Measurements from ENCODE around the gene CASQ2. TPM values are rescaled to one million over a fixed set of nuclear protein-coding genes. Genes with fewer than 3 reads are reported as not detected.

Gene CASQ2
- total and polyA plus RNA-seq, 2 donors (not counting 3 experiments of a cell fraction or from before 2014, with no cell fraction given): not detected

- FAIRE-seq: no peak
- no peaks in the 10 kb centered on the region for H3K79me2 ChIP-seq (ENCODE audit: control insufficient read depth, insufficient read depth, low read length)
- peak; percentile 30 for DNase-seq (ENCODE audit: low read depth, low spot score)
- no peak overlapping the region for H3K4me3 ChIP-seq (replicated peaks in 1 of 3; ENCODE audit: insufficient read depth in 1 of 3, low read depth in 1 of 3, low read length in 3 of 3)
- H3K27me3 ChIP-seq (ENCODE audit: control insufficient read depth in 2 of 2, insufficient read depth in 2 of 2, low read length in 2 of 2): peaks cover 2 to 16% of the 10 kb centered on the region in 2 experiments
- H3K9ac ChIP-seq (replicated peaks; ENCODE audit: extremely low read depth, insufficient read depth, low read length): no peak overlapping the region
- no peak overlapping the region for H2AFZ ChIP-seq (ENCODE audit: low read depth, low read length)
- H3K9me1 ChIP-seq (replicated peaks; ENCODE audit: control insufficient read depth, extremely low read depth, insufficient read depth, low read length): no peaks in the 10 kb centered on the region
- no TSS peak for BruUV-seq (replicated peaks)
- TF ChIP-seq MAX (IDR thresholded peaks at IDR 0.05; ENCODE audit: insufficient read depth, insufficient read length) (no peak), CTCF (IDR thresholded peaks at IDR 0.05; ENCODE audit: extremely low read depth in 1 of 2, insufficient read depth in 1 of 2, low read depth in 1 of 2, low read length in 2 of 2) (peak; percentile 41 to 56)
- CTCF ChIA-PET: interaction anchor here (1.0 to 3.7 kb wide), 10 partner anchors 9 to 782 kb away, joined by 3 to 33 read pairs (median 10); no protein-coding TSS in a partner anchor
- H3K9me3 ChIP-seq (replicated peaks; ENCODE audit: control insufficient read depth, insufficient read depth, low read length): no peaks in the 10 kb centered on the region
- no peak overlapping the region for H3K27ac ChIP-seq (ENCODE audit: insufficient read depth, low read depth, low read length)
- no peaks in the 10 kb centered on the region for H3K4me1 ChIP-seq (ENCODE audit: control insufficient read depth, extremely low read depth, insufficient read depth, low read length)
- H3K36me3 ChIP-seq (ENCODE audit: control insufficient read depth in 2 of 2, extremely low read depth in 1 of 2, insufficient read depth in 2 of 2, low read length in 2 of 2): no peaks in the 10 kb centered on the region
- intact Hi-C loops (cut with micrococcal nuclease): loop anchor here (1.0 kb wide), 4 partner anchors 47 to 303 kb away; no protein-coding TSS in a partner anchor
- H4K20me1 ChIP-seq (replicated peaks; ENCODE audit: control insufficient read depth, extremely low read depth, insufficient read depth, low read length): no peaks in the 10 kb centered on the region
- no peak overlapping the region for H3K4me2 ChIP-seq (ENCODE audit: insufficient read depth, low read length)
- POLR2A ChIA-PET: no interaction called here
- dilution Hi-C loops (cut with MboI; ENCODE audit: extremely low pct_ligation_motif_present, low sequenced_read_pairs): no loop called here
Observed at GRCh38 chr1:115717541-115717940, 51.0 kb downstream of the CASQ2 start.

GRCh38 chr1:115714572-115715141, 53.9 kb downstream of the CASQ2 start:
- Histone ChIP-seq H3K4me1 (ENCODE audit: control insufficient read depth, extremely low read depth, insufficient read depth, low read length) (no peaks in the 10 kb centered on the region), H3K27me3 (ENCODE audit: control insufficient read depth in 2 of 2, insufficient read depth in 2 of 2, low read length in 2 of 2) (peaks cover 2 to 16% of the 10 kb centered on the region in 2 experiments), H3K9ac (replicated peaks; ENCODE audit: extremely low read depth, insufficient read depth, low read length) (no peak overlapping the region), H3K9me1 (replicated peaks; ENCODE audit: control insufficient read depth, extremely low read depth, insufficient read depth, low read length) (no peaks in the 10 kb centered on the region), H3K27ac (ENCODE audit: insufficient read depth, low read depth, low read length) (no peak overlapping the region), H3K9me3 (replicated peaks; ENCODE audit: control insufficient read depth, insufficient read depth, low read length) (no peaks in the 10 kb centered on the region), H4K20me1 (replicated peaks; ENCODE audit: control insufficient read depth, extremely low read depth, insufficient read depth, low read length) (no peaks in the 10 kb centered on the region), H2AFZ (ENCODE audit: low read depth, low read length) (no peak overlapping the region), H3K79me2 (ENCODE audit: control insufficient read depth, insufficient read depth, low read length) (no peaks in the 10 kb centered on the region), H3K4me2 (ENCODE audit: insufficient read depth, low read length) (no peak overlapping the region), H3K36me3 (ENCODE audit: control insufficient read depth in 2 of 2, extremely low read depth in 1 of 2, insufficient read depth in 2 of 2, low read length in 2 of 2) (no peaks in the 10 kb centered on the region), H3K4me3 (replicated peaks in 1 of 3; ENCODE audit: insufficient read depth in 1 of 3, low read depth in 1 of 3, low read length in 3 of 3) (no peak overlapping the region)
- ChIA-PET POLR2A (no interaction called here), CTCF (interaction anchor here (0.8 to 3.1 kb wide), 4 partner anchors 9 to 266 kb away, joined by 3 to 15 read pairs (median 6); no protein-coding TSS in a partner anchor)
- no TSS peak for BruUV-seq (replicated peaks)
- DNase-seq (ENCODE audit: low read depth, low spot score): no peak
- TF ChIP-seq GATA2 (IDR thresholded peaks at IDR 0.05; ENCODE audit: insufficient read depth, insufficient read length, low read depth, low read length) (no peak), MYC (IDR thresholded peaks at IDR 0.05; ENCODE audit: low read depth, low read length) (no peak), MAX (IDR thresholded peaks at IDR 0.05; ENCODE audit: insufficient read depth, insufficient read length) (no peak), CTCF (IDR thresholded peaks at IDR 0.05; ENCODE audit: extremely low read depth in 1 of 2, insufficient read depth in 1 of 2, low read depth in 1 of 2, low read length in 2 of 2) (no peak), POLR2A (IDR thresholded peaks at IDR 0.05; ENCODE audit: low read depth, low read length) (no peak), POLR2AphosphoS5 (IDR thresholded peaks at IDR 0.05; ENCODE audit: insufficient read depth, low read depth, low read length) (no peak), EZH2 (IDR thresholded peaks at IDR 0.05; ENCODE audit: borderline replicate concordance, low read depth, low read length, severe bottlenecking) (no peak), FOS (IDR thresholded peaks at IDR 0.05; ENCODE audit: borderline replicate concordance, insufficient read depth, low read length) (no peak), JUN (IDR thresholded peaks at IDR 0.05; ENCODE audit: borderline replicate concordance, insufficient read depth, insufficient read length, low read depth) (no peak)
- dilution Hi-C loops (cut with MboI; ENCODE audit: extremely low pct_ligation_motif_present, low sequenced_read_pairs) (no loop called here), intact Hi-C loops (cut with micrococcal nuclease) (no loop called here)
- FAIRE-seq: no peak

Data from endothelial cell of umbilical vein (primary cell).